Esophagus squamous epithelium (tissue), 4 donors: ENCODE results near the gene INAFM1.

ENCODE experiments used
- CTCF ChIP-seq, 6 experiments: fragments of 450-650 bp in 4 of 6; fragments of 200-600 bp in 2 of 6; sonication (generic) in 2 of 6; IDR thresholded peaks; one replicate each; pipeline ENCODE4 v1.5.1; 2016 to 2019; ENCODE audit warnings: antibody characterized with exemption in 6 of 6, mild to moderate bottlenecking in 4 of 6, moderate library complexity in 4 of 6
- POLR2A ChIP-seq, 4 donors: fragments of 450-650 bp; IDR thresholded peaks; one replicate each; pipeline ENCODE4 v1.6.1; 2017; ENCODE audit warnings: antibody characterized with exemption in 4 of 4, mild to moderate bottlenecking in 4 of 4, moderate library complexity in 3 of 4

- no peak for TF ChIP-seq CTCF (IDR thresholded peaks at IDR 0.05)
- no peak for TF ChIP-seq POLR2A (IDR thresholded peaks at IDR 0.05)
Observed at GRCh38 chr19:47228168-47228936, 46.3 kb upstream of the INAFM1 start.
